ENCODE data around the gene MON2.

- no peak for TF ChIP-seq CTCF (IDR thresholded peaks at IDR 0.05; ENCODE audit: low read depth, low read length)
- TF ChIP-seq POLR2A (IDR thresholded peaks at IDR 0.05; ENCODE audit: extremely low read depth, insufficient read length): no peak
- TF ChIP-seq MAX (IDR thresholded peaks at IDR 0.05; ENCODE audit: low read depth, low read length): no peak
- no peak for TF ChIP-seq MYC (IDR thresholded peaks at IDR 0.05; ENCODE audit: low read depth, low read length)
Measured at GRCh38 chr12:62436164-62436503, 30.5 kb upstream of the MON2 start.
